Measurements from ENCODE around the gene SLC6A13.

SLC6A13 gene

GRCh38 chr12:228846-229200 is 33.8 kb downstream of the SLC6A13 start:
- H3K27me3 ChIP-seq (ENCODE audit: control insufficient read depth, insufficient read depth, low read length) = no peaks in the 10 kb centered on the region
- no peak overlapping the region for H3K27ac ChIP-seq (ENCODE audit: low read depth, low read length)
- H3K9ac ChIP-seq (ENCODE audit: low read length) = no peak overlapping the region
- no peak overlapping the region for H3K4me3 ChIP-seq (ENCODE audit: low read length)
- no peaks in the 10 kb centered on the region for H3K36me3 ChIP-seq (ENCODE audit: control insufficient read depth, insufficient read depth, low read length)
- no peaks in the 10 kb centered on the region for H3K4me1 ChIP-seq (ENCODE audit: control insufficient read depth, insufficient read depth, low read length)

GRCh38 chr12:227923-228845 is 34.5 kb downstream of the SLC6A13 start:
- no peak overlapping the region for H3K27ac ChIP-seq (ENCODE audit: low read depth, low read length)
- no peaks in the 10 kb centered on the region for H3K27me3 ChIP-seq (ENCODE audit: control insufficient read depth, insufficient read depth, low read length)
- H3K4me1 ChIP-seq (ENCODE audit: control insufficient read depth, insufficient read depth, low read length) = no peaks in the 10 kb centered on the region
- H3K4me3 ChIP-seq (ENCODE audit: low read length) = no peak overlapping the region
- no peaks in the 10 kb centered on the region for H3K36me3 ChIP-seq (ENCODE audit: control insufficient read depth, insufficient read depth, low read length)
- H3K9ac ChIP-seq (ENCODE audit: low read length) = no peak overlapping the region

- H3K9ac ChIP-seq (ENCODE audit: low read length) = no peak overlapping the region
- H3K36me3 ChIP-seq (ENCODE audit: control insufficient read depth, insufficient read depth, low read length) = no peaks in the 10 kb centered on the region
- H3K4me3 ChIP-seq (ENCODE audit: low read length) = no peak overlapping the region
- no peak overlapping the region for H3K27ac ChIP-seq (ENCODE audit: low read depth, low read length)
- H3K27me3 ChIP-seq (ENCODE audit: control insufficient read depth, insufficient read depth, low read length) = no peaks in the 10 kb centered on the region
- no peaks in the 10 kb centered on the region for H3K4me1 ChIP-seq (ENCODE audit: control insufficient read depth, insufficient read depth, low read length)
Measured at GRCh38 chr12:227286-227915, 35.2 kb downstream of the SLC6A13 start.

GRCh38 chr12:226401-226800 is 36.2 kb downstream of the SLC6A13 start:
- H3K4me3 ChIP-seq (ENCODE audit: low read length) = no peak overlapping the region
- H3K27ac ChIP-seq (ENCODE audit: low read depth, low read length) = no peak overlapping the region
- H3K36me3 ChIP-seq (ENCODE audit: control insufficient read depth, insufficient read depth, low read length) = no peaks in the 10 kb centered on the region
- no peak overlapping the region for H3K9ac ChIP-seq (ENCODE audit: low read length)
- H3K27me3 ChIP-seq (ENCODE audit: control insufficient read depth, insufficient read depth, low read length) = no peaks in the 10 kb centered on the region
- no peaks in the 10 kb centered on the region for H3K4me1 ChIP-seq (ENCODE audit: control insufficient read depth, insufficient read depth, low read length)

- H3K27ac ChIP-seq (ENCODE audit: low read depth, low read length) = no peak overlapping the region
- no peaks in the 10 kb centered on the region for H3K4me1 ChIP-seq (ENCODE audit: control insufficient read depth, insufficient read depth, low read length)
- no peak overlapping the region for H3K9ac ChIP-seq (ENCODE audit: low read length)
- no peaks in the 10 kb centered on the region for H3K36me3 ChIP-seq (ENCODE audit: control insufficient read depth, insufficient read depth, low read length)
- H3K27me3 ChIP-seq (ENCODE audit: control insufficient read depth, insufficient read depth, low read length) = no peaks in the 10 kb centered on the region
- no peak overlapping the region for H3K4me3 ChIP-seq (ENCODE audit: low read length)
Measured at GRCh38 chr12:225012-225411, 37.6 kb downstream of the SLC6A13 start.

GRCh38 chr12:224330-224729 is 38.3 kb downstream of the SLC6A13 start:
- Histone ChIP-seq H3K27ac (ENCODE audit: low read depth, low read length) (no peak overlapping the region), H3K4me1 (ENCODE audit: control insufficient read depth, insufficient read depth, low read length) (no peaks in the 10 kb centered on the region), H3K4me3 (ENCODE audit: low read length) (no peak overlapping the region), H3K27me3 (ENCODE audit: control insufficient read depth, insufficient read depth, low read length) (no peaks in the 10 kb centered on the region), H3K9ac (ENCODE audit: low read length) (no peak overlapping the region), H3K36me3 (ENCODE audit: control insufficient read depth, insufficient read depth, low read length) (no peaks in the 10 kb centered on the region)

GRCh38 chr12:223841-224240 is 38.8 kb downstream of the SLC6A13 start:
- no peaks in the 10 kb centered on the region for H3K27me3 ChIP-seq (ENCODE audit: control insufficient read depth, insufficient read depth, low read length)
- H3K9ac ChIP-seq (ENCODE audit: low read length) = no peak overlapping the region
- no peaks in the 10 kb centered on the region for H3K4me1 ChIP-seq (ENCODE audit: control insufficient read depth, insufficient read depth, low read length)
- no peaks in the 10 kb centered on the region for H3K36me3 ChIP-seq (ENCODE audit: control insufficient read depth, insufficient read depth, low read length)
- H3K4me3 ChIP-seq (ENCODE audit: low read length) = no peak overlapping the region
- no peak overlapping the region for H3K27ac ChIP-seq (ENCODE audit: low read depth, low read length)

GRCh38 chr12:221736-222135 is 40.9 kb downstream of the SLC6A13 start:
- Histone ChIP-seq H3K36me3 (ENCODE audit: control insufficient read depth, insufficient read depth, low read length) (no peaks in the 10 kb centered on the region), H3K9ac (ENCODE audit: low read length) (no peak overlapping the region), H3K27ac (ENCODE audit: low read depth, low read length) (no peak overlapping the region), H3K4me3 (ENCODE audit: low read length) (no peak overlapping the region), H3K27me3 (ENCODE audit: control insufficient read depth, insufficient read depth, low read length) (no peaks in the 10 kb centered on the region), H3K4me1 (ENCODE audit: control insufficient read depth, insufficient read depth, low read length) (no peaks in the 10 kb centered on the region)

GRCh38 chr12:220946-221550 is 41.6 kb downstream of the SLC6A13 start:
- Histone ChIP-seq H3K27me3 (ENCODE audit: control insufficient read depth, insufficient read depth, low read length) (no peaks in the 10 kb centered on the region), H3K4me3 (ENCODE audit: low read length) (no peak overlapping the region), H3K27ac (ENCODE audit: low read depth, low read length) (no peak overlapping the region), H3K36me3 (ENCODE audit: control insufficient read depth, insufficient read depth, low read length) (no peaks in the 10 kb centered on the region), H3K4me1 (ENCODE audit: control insufficient read depth, insufficient read depth, low read length) (no peaks in the 10 kb centered on the region), H3K9ac (ENCODE audit: low read length) (no peak overlapping the region)

GRCh38 chr12:220491-220890 is 42.1 kb downstream of the SLC6A13 start:
- Histone ChIP-seq H3K36me3 (ENCODE audit: control insufficient read depth, insufficient read depth, low read length) (no peaks in the 10 kb centered on the region), H3K4me3 (ENCODE audit: low read length) (no peak overlapping the region), H3K9ac (ENCODE audit: low read length) (no peak overlapping the region), H3K27ac (ENCODE audit: low read depth, low read length) (no peak overlapping the region), H3K27me3 (ENCODE audit: control insufficient read depth, insufficient read depth, low read length) (no peaks in the 10 kb centered on the region), H3K4me1 (ENCODE audit: control insufficient read depth, insufficient read depth, low read length) (no peaks in the 10 kb centered on the region)

GRCh38 chr12:219891-220352 is 42.7 kb downstream of the SLC6A13 start:
- no peak overlapping the region for H3K27ac ChIP-seq (ENCODE audit: low read depth, low read length)
- no peaks in the 10 kb centered on the region for H3K27me3 ChIP-seq (ENCODE audit: control insufficient read depth, insufficient read depth, low read length)
- no peaks in the 10 kb centered on the region for H3K36me3 ChIP-seq (ENCODE audit: control insufficient read depth, insufficient read depth, low read length)
- no peak overlapping the region for H3K9ac ChIP-seq (ENCODE audit: low read length)
- no peaks in the 10 kb centered on the region for H3K4me1 ChIP-seq (ENCODE audit: control insufficient read depth, insufficient read depth, low read length)
- no peak overlapping the region for H3K4me3 ChIP-seq (ENCODE audit: low read length)

GRCh38 chr12:218728-219590 is 43.7 kb downstream of the SLC6A13 start:
- Histone ChIP-seq H3K9ac (ENCODE audit: low read length) (no peak overlapping the region), H3K27me3 (ENCODE audit: control insufficient read depth, insufficient read depth, low read length) (peaks cover 2% of the 10 kb centered on the region), H3K36me3 (ENCODE audit: control insufficient read depth, insufficient read depth, low read length) (no peaks in the 10 kb centered on the region), H3K4me3 (ENCODE audit: low read length) (no peak overlapping the region), H3K4me1 (ENCODE audit: control insufficient read depth, insufficient read depth, low read length) (no peaks in the 10 kb centered on the region), H3K27ac (ENCODE audit: low read depth, low read length) (no peak overlapping the region)
